ENCODE data around the gene CLECL1. TPM values are rescaled to one million over a fixed set of nuclear protein-coding genes. Genes with fewer than 3 reads are reported as not detected.

CLECL1 gene
- total and polyA plus RNA-seq, 2 donors (not counting 3 experiments of a cell fraction or from before 2014, with no cell fraction given) = not detected

GRCh38 chr12:9751204-9752144 is 18.6 kb upstream of the CLECL1 start:
- FAIRE-seq (no peak), DNase-seq (ENCODE audit: low read depth, low spot score) (peak; percentile 63)
- H3K9me1 ChIP-seq (replicated peaks; ENCODE audit: control insufficient read depth, extremely low read depth, insufficient read depth, low read length) = no peaks in the 10 kb centered on the region
- dilution Hi-C loops (cut with MboI; ENCODE audit: extremely low pct_ligation_motif_present, low sequenced_read_pairs) = no loop called here
- peak overlapping the region in 1 of 3 experiments; percentile 39 for H3K4me3 ChIP-seq (replicated peaks in 1 of 3; ENCODE audit: insufficient read depth in 1 of 3, low read depth in 1 of 3, low read length in 3 of 3)
- TF ChIP-seq, protein P1, sequence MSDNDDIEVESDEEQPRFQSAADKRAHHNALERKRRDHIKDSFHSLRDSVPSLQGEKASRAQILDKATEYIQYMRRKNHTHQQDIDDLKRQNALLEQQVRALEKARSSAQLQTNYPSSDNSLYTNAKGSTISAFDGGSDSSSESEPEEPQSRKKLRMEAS (IDR thresholded peaks at IDR 0.05; ENCODE audit: insufficient read depth, insufficient read length) = no peak
- TF ChIP-seq MYC (IDR thresholded peaks at IDR 0.05; ENCODE audit: low read depth, low read length) (no peak), POLR2A (IDR thresholded peaks at IDR 0.05; ENCODE audit: low read depth, low read length) (no peak), FOS (IDR thresholded peaks at IDR 0.05; ENCODE audit: borderline replicate concordance, insufficient read depth, low read length) (no peak)
- TF ChIP-seq, protein P2, sequence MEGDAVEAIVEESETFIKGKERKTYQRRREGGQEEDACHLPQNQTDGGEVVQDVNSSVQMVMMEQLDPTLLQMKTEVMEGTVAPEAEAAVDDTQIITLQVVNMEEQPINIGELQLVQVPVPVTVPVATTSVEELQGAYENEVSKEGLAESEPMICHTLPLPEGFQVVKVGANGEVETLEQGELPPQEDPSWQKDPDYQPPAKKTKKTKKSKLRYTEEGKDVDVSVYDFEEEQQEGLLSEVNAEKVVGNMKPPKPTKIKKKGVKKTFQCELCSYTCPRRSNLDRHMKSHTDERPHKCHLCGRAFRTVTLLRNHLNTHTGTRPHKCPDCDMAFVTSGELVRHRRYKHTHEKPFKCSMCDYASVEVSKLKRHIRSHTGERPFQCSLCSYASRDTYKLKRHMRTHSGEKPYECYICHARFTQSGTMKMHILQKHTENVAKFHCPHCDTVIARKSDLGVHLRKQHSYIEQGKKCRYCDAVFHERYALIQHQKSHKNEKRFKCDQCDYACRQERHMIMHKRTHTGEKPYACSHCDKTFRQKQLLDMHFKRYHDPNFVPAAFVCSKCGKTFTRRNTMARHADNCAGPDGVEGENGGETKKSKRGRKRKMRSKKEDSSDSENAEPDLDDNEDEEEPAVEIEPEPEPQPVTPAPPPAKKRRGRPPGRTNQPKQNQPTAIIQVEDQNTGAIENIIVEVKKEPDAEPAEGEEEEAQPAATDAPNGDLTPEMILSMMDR (IDR thresholded peaks at IDR 0.05; ENCODE audit: extremely low read depth in 1 of 2, insufficient read depth in 1 of 2, low read depth in 1 of 2, low read length in 2 of 2) = peak in 1 of 2 donors; percentile 41
- CTCF ChIA-PET = interaction anchor here (0.7 to 13.3 kb wide), 53 partner anchors 9 to 810 kb away, joined by 3 to 332 read pairs (median 6); partner anchors contain the start of genes CD69, CLEC12B, CLEC2A and CLEC2B
- no TSS peak for BruUV-seq (replicated peaks)
- intact Hi-C loops (cut with micrococcal nuclease) = loop anchor here (2.0 to 10.0 kb wide), 4 partner anchors 117 to 813 kb away; partner anchors contain the start of genes CLEC12B and CLEC2B
- no peaks in the 10 kb centered on the region for H3K27me3 ChIP-seq (ENCODE audit: control insufficient read depth in 2 of 2, insufficient read depth in 2 of 2, low read length in 2 of 2)
- peak overlapping the region; percentile 76 for H3K4me2 ChIP-seq (ENCODE audit: insufficient read depth, low read length)
- POLR2A ChIA-PET = no interaction called here
- no peaks in the 10 kb centered on the region for H3K79me2 ChIP-seq (ENCODE audit: control insufficient read depth, insufficient read depth, low read length)
- H3K9me3 ChIP-seq (replicated peaks; ENCODE audit: control insufficient read depth, insufficient read depth, low read length) = no peaks in the 10 kb centered on the region
- H2AFZ ChIP-seq (ENCODE audit: low read depth, low read length) = peak overlapping the region; percentile 64
- H3K4me1 ChIP-seq (ENCODE audit: control insufficient read depth, extremely low read depth, insufficient read depth, low read length) = peaks cover 18% of the 10 kb centered on the region
- no peaks in the 10 kb centered on the region for H4K20me1 ChIP-seq (replicated peaks; ENCODE audit: control insufficient read depth, extremely low read depth, insufficient read depth, low read length)
- no peaks in the 10 kb centered on the region for H3K36me3 ChIP-seq (ENCODE audit: control insufficient read depth in 2 of 2, extremely low read depth in 1 of 2, insufficient read depth in 2 of 2, low read length in 2 of 2)
- H3K27ac ChIP-seq (ENCODE audit: insufficient read depth, low read depth, low read length) = peak overlapping the region; percentile 12
- peak overlapping the region; percentile 38 for H3K9ac ChIP-seq (replicated peaks; ENCODE audit: extremely low read depth, insufficient read depth, low read length)
